K562 (cell line): ENCODE results near the gene NECTIN2. TPM values are rescaled to one million over a fixed set of nuclear protein-coding genes. Genes with fewer than 3 reads are reported as not detected.

Experiments used
- ARID2 ChIP-seq: fragments of 450-650 bp; IDR thresholded peaks from 2 replicates; pipeline ENCODE4 v1.6.1; 2017; ENCODE audit warnings: antibody characterized with exemption, mild to moderate bottlenecking
- BRD4 ChIP-seq: fragments of 200-600 bp; sonication (generic); IDR thresholded peaks from 2 replicates; pipeline ENCODE4 v1.6.1; 2017; ENCODE audit warnings: inconsistent platforms
- CHCHD3 ChIP-seq: fragments of 250-450 bp; sonication (Bioruptor Pico); IDR thresholded peaks from 2 replicates; pipeline ENCODE4 v2.1.2; 2022; ENCODE audit warnings: mild to moderate bottlenecking
- CREB1 ChIP-seq, 2 experiments: sonication (generic) in 1 of 2; formaldehyde crosslinking in 1 of 2; IDR thresholded peaks; 2 replicates each; pipeline versions ENCODE4 v1.6.1 to v1.8.0; 2012 to 2022; ENCODE audit warnings: inconsistent platforms in 1 of 2, mild to moderate bottlenecking in 1 of 2, missing genetic modification reagents in 1 of 2, moderate library complexity in 1 of 2
- CXXC5 ChIP-seq: fragments of 250-450 bp; sonication (Bioruptor Pico); IDR thresholded peaks from 2 replicates; pipeline ENCODE4 v1.8.0; 2022; ENCODE audit warnings: inconsistent platforms, mild to moderate bottlenecking, moderate library complexity
- EWSR1 ChIP-seq: fragments of 450-650 bp; IDR thresholded peaks from 2 replicates; pipeline ENCODE4 v1.6.1; 2018; ENCODE audit warnings: borderline replicate concordance, mild to moderate bottlenecking, low read depth, moderate library complexity; ENCODE audit not compliant: partially characterized antibody
- HOXB6 ChIP-seq: fragments of 250-450 bp; sonication (Bioruptor Pico); IDR thresholded peaks from 2 replicates; pipeline ENCODE4 v1.5.1; 2022; ENCODE audit warnings: mild to moderate bottlenecking, borderline replicate concordance
- KDM4B ChIP-seq, 2 experiments: fragments of 450-650 bp in 1 of 2; sonication (generic) in 1 of 2; IDR thresholded peaks; 2 replicates each; pipeline ENCODE4 v1.6.1; 2016 to 2017; ENCODE audit warnings: borderline replicate concordance in 2 of 2, antibody characterized with exemption in 1 of 2, low read depth in 1 of 2, mild to moderate bottlenecking in 1 of 2
- MYNN ChIP-seq, 2 experiments: sonication (generic); formaldehyde crosslinking in 1 of 2; IDR thresholded peaks; 2 replicates each; pipeline versions ENCODE4 v1.5.0 to v1.6.1; 2016 to 2020; ENCODE audit warnings: antibody characterized with exemption in 1 of 2, missing genetic modification reagents in 1 of 2
- NBN ChIP-seq: fragments of 450-650 bp; IDR thresholded peaks from 2 replicates; pipeline ENCODE4 v1.6.1; 2016; ENCODE audit warnings: low read depth, mild to moderate bottlenecking
- POLR2AphosphoS5 ChIP-seq: IDR thresholded peaks from 2 replicates; pipeline ENCODE4 v1.6.1; 2011; ENCODE audit warnings: mild to moderate bottlenecking, low read depth, low read length, moderate library complexity; ENCODE audit not compliant: control insufficient read depth, insufficient read depth
- POLR2G ChIP-seq: fragments of 200-400 bp; formaldehyde crosslinking; IDR thresholded peaks from 2 replicates; pipeline ENCODE4 v1.6.1; 2017; ENCODE audit warnings: low read depth, mild to moderate bottlenecking, antibody characterized with exemption, low read length, moderate library complexity
- RCOR1 ChIP-seq, 2 experiments: IDR thresholded peaks; 2 replicates each; pipeline ENCODE4 v1.6.1; 2012; ENCODE audit warnings: low read depth in 2 of 2, low read length in 2 of 2, borderline replicate concordance in 1 of 2, improper control_type of control experiment in 1 of 2
- RFX1 ChIP-seq: fragments of 450-650 bp; IDR thresholded peaks from 2 replicates; pipeline ENCODE4 v1.6.1; 2016; ENCODE audit warnings: mild to moderate bottlenecking, moderate library complexity
- RUNX1 ChIP-seq: sonication (generic); IDR thresholded peaks from 2 replicates; pipeline ENCODE4 v1.6.1; 2016; ENCODE audit warnings: antibody characterized with exemption, low read depth
- SIRT6 ChIP-seq: IDR thresholded peaks from one replicate; pipeline ENCODE4 v1.6.1; 2012; ENCODE audit warnings: low read depth, mild to moderate bottlenecking, control low read depth, inconsistent platforms, low read length, moderate library complexity
- SMARCE1 ChIP-seq: fragments of 450-650 bp; IDR thresholded peaks from 2 replicates; pipeline ENCODE4 v1.7.1; 2016; ENCODE audit warnings: mild to moderate bottlenecking
- TOE1 ChIP-seq, 2 experiments: fragments of 450-650 bp in 1 of 2; sonication (generic) in 1 of 2; formaldehyde crosslinking in 1 of 2; IDR thresholded peaks; 2 replicates each; pipeline versions ENCODE4 v1.7.1 to v1.8.0; 2016 to 2022; ENCODE audit warnings: borderline replicate concordance in 2 of 2, mild to moderate bottlenecking in 2 of 2, antibody characterized with exemption in 1 of 2, inconsistent platforms in 1 of 2, low read depth in 1 of 2, missing genetic modification reagents in 1 of 2, moderate library complexity in 1 of 2
- ZNF239 ChIP-seq: fragments of 250-450 bp; sonication (Bioruptor Pico); IDR thresholded peaks from 2 replicates; pipeline ENCODE4 v1.4.0; 2020; ENCODE audit warnings: mild to moderate bottlenecking
- ZNF57 ChIP-seq: fragments of 450-650 bp; formaldehyde crosslinking; IDR thresholded peaks from 2 replicates; pipeline ENCODE4 v1.4.0; 2020; ENCODE audit warnings: mild to moderate bottlenecking, moderate library complexity
- polyA plus RNA-seq, 8 experiments: library from polyadenylated mRNA; depleted of rRNA in 4 of 8; stranded (reverse) in 5 of 8; unstranded in 3 of 8; fragments of >200 nt; fragmentation: Nextera tagmentation in 2 of 8; fragmentation: Illumina TruSeq in 1 of 8; extraction: Ambion mirVana in 2 of 8; extraction: Trizol in 1 of 8; gene quantifications; 2 replicates each; pipeline versions ENCODE4 v1.2.1 to v1.2.3, GENCODE V29; 2011 to 2014; ENCODE audit warnings: inconsistent platforms in 1 of 8, missing spikeins in 1 of 8
- total RNA-seq, 7 experiments: library from RNA; depleted of rRNA in 6 of 7; stranded (reverse); fragments of >200 nt in 6 of 7; fragmentation: Illumina TruSeq in 2 of 7; extraction: Trizol in 2 of 7; gene quantifications; 2 replicates each; pipeline versions ENCODE4 v1.2.1 to v1.2.3, GENCODE V29; 2011 to 2021; ENCODE audit warnings: low replicate concordance in 1 of 7
- TF ChIP-seq, protein P1 (sequence below), 2 experiments: fragments of 150-350 bp in 1 of 2; IDR thresholded peaks; 2 replicates each; pipeline ENCODE4 v1.6.1; 2012 to 2016; ENCODE audit warnings: low read depth in 2 of 2, low read length in 2 of 2, mild to moderate bottlenecking in 1 of 2, moderate library complexity in 1 of 2
- TF ChIP-seq, protein P2 (sequence below): fragments of 450-650 bp; formaldehyde crosslinking; IDR thresholded peaks from 2 replicates; pipeline ENCODE4 v1.4.0; 2020; ENCODE audit warnings: mild to moderate bottlenecking, moderate library complexity

Gene NECTIN2
- total and polyA plus RNA-seq, 9 of the 15 experiments (the other 6 are each of a cell fraction or from before 2014, with no cell fraction given), result 3.9 to 94.9 (median 34.9) TPM

DNA sequence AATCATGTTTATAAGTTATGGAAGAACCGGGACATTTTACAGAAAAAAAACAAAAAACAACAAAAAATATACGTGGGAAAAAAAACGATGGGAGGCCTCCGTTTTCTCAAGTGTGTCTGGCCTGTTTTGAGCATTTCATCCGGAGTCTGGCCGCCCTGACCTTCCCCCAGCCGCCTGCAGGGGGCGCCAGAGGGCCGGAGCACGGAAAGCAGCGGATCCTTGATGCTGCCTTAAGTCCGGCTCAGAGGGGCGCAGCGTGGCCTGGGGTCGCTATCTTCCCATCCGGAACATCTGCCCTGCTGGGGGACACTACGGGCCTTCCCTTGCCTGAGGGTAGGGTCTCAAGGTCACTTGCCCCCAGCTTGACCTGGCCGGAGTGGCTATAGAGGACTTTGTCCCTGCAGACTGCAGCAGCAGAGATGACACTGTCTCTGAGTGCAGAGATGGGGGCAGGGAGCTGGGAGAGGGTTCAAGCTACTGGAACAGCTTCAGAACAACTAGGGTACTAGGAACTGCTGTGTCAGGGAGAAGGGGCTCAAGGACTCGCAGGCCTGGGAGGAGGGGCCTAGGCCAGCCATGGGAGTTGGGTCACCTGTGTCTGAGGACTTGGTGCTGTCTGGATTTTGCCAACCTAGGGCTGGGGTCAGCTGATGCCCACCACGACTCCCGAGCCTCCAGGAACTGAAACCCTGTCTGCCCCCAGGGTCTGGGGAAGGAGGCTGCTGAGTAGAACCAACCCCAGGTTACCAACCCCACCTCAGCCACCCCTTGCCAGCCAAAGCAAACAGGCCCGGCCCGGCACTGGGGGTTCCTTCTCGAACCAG lies 57.7 kb downstream of the NECTIN2 start (continued):
- TF ChIP-seq, protein P1, sequence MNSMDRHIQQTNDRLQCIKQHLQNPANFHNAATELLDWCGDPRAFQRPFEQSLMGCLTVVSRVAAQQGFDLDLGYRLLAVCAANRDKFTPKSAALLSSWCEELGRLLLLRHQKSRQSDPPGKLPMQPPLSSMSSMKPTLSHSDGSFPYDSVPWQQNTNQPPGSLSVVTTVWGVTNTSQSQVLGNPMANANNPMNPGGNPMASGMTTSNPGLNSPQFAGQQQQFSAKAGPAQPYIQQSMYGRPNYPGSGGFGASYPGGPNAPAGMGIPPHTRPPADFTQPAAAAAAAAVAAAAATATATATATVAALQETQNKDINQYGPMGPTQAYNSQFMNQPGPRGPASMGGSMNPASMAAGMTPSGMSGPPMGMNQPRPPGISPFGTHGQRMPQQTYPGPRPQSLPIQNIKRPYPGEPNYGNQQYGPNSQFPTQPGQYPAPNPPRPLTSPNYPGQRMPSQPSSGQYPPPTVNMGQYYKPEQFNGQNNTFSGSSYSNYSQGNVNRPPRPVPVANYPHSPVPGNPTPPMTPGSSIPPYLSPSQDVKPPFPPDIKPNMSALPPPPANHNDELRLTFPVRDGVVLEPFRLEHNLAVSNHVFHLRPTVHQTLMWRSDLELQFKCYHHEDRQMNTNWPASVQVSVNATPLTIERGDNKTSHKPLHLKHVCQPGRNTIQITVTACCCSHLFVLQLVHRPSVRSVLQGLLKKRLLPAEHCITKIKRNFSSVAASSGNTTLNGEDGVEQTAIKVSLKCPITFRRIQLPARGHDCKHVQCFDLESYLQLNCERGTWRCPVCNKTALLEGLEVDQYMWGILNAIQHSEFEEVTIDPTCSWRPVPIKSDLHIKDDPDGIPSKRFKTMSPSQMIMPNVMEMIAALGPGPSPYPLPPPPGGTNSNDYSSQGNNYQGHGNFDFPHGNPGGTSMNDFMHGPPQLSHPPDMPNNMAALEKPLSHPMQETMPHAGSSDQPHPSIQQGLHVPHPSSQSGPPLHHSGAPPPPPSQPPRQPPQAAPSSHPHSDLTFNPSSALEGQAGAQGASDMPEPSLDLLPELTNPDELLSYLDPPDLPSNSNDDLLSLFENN (IDR thresholded peaks at IDR 0.05; ENCODE audit: low read depth in 2 of 2, low read length in 2 of 2), result 0 out of 4 replicates have a peak, but pooled peaks of 1 of the 2 experiments have one; percentile 51
- TF ChIP-seq RUNX1 (peak; percentile 55; the same call in 1 of the 2 replicates), ZNF57 (CRISPR knock-in tag) (peak; percentile 17; the same call in 1 of the 2 replicates), KDM4B (IDR thresholded peaks at IDR 0.05; ENCODE audit: borderline replicate concordance in 2 of 2, low read depth in 1 of 2) (peak in 1 of 2 experiments; percentile 24; a peak in 1 of 4 replicates), RCOR1 (IDR thresholded peaks at IDR 0.05; ENCODE audit: borderline replicate concordance in 1 of 2, low read depth in 2 of 2, low read length in 2 of 2) (0 out of 4 replicates have a peak, but pooled peaks of 1 of the 2 experiments have one; percentile 19), MYNN (IDR thresholded peaks at IDR 0.05) (peak; percentile 87), MYNN (CRISPR knock-in tag; IDR thresholded peaks at IDR 0.05) (no peak), RFX1 (no peak), CREB1 (IDR thresholded peaks at IDR 0.05) (no peak), CREB1 (CRISPR knock-in tag; IDR thresholded peaks at IDR 0.05) (peak; percentile 43; the same call in 1 of the 2 replicates), CHCHD3 (no peak), SMARCE1 (peak; percentile 26; the same call in 1 of the 2 replicates), SIRT6 (no peak), ZNF239 (CRISPR knock-in tag) (no peak), CXXC5 (CRISPR knock-in tag) (0 out of 2 replicates have a peak, but pooled peaks have one; percentile 53), ARID2 (peak; percentile 86), HOXB6 (CRISPR knock-in tag) (no peak), TOE1 (IDR thresholded peaks at IDR 0.05; ENCODE audit: borderline replicate concordance) (0 out of 2 replicates have a peak, but pooled peaks have one; percentile 17), TOE1 (CRISPR knock-in tag; IDR thresholded peaks at IDR 0.05; ENCODE audit: borderline replicate concordance, low read depth) (no peak), POLR2AphosphoS5 (peak; percentile 48), EWSR1 (no peak), POLR2G (peak; percentile 74), NBN (peak; percentile 66; the same call in 1 of the 2 replicates), BRD4 (no peak)
- TF ChIP-seq, protein P2, sequence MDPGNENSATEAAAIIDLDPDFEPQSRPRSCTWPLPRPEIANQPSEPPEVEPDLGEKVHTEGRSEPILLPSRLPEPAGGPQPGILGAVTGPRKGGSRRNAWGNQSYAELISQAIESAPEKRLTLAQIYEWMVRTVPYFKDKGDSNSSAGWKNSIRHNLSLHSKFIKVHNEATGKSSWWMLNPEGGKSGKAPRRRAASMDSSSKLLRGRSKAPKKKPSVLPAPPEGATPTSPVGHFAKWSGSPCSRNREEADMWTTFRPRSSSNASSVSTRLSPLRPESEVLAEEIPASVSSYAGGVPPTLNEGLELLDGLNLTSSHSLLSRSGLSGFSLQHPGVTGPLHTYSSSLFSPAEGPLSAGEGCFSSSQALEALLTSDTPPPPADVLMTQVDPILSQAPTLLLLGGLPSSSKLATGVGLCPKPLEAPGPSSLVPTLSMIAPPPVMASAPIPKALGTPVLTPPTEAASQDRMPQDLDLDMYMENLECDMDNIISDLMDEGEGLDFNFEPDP, result peak; percentile 1; the same call in 1 of the 2 replicates
